GM18505 (cell line): ENCODE measurements around the gene CAD.

Experiments used
- ATAC-seq: cut with Tn5 transposase; IDR thresholded peaks from one replicate; pipeline ENCODE4 v1.9.1; 2021; ENCODE audit not compliant: unreplicated experiment
- POLR2A ChIP-seq: IDR thresholded peaks from 4 replicates; pipeline ENCODE4 v1.6.1; 2011; ENCODE audit warnings: borderline replicate concordance; ENCODE audit not compliant: insufficient read depth, insufficient read length; ENCODE audit errors: extremely low read depth

CAD gene

DNA sequence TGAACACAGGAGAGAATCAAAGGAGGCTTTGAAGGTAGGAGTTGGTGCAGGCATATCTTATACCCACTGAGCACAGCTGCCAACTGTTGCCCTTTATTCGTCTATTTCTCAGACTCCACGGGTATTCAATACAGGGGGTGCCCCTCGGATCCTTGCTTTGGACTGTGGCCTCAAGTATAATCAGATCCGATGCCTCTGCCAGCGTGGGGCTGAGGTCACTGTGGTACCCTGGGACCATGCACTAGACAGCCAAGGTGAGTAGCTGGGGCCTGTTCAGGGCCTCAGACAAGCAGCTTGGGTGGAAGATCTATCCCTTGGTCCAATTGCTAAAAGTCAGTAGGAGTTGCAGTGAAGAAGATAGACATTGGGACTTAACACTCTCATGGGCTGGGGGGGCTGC is 5.2 kb downstream of the CAD start:
- no peak for TF ChIP-seq POLR2A
- ATAC-seq = no peak

DNA sequence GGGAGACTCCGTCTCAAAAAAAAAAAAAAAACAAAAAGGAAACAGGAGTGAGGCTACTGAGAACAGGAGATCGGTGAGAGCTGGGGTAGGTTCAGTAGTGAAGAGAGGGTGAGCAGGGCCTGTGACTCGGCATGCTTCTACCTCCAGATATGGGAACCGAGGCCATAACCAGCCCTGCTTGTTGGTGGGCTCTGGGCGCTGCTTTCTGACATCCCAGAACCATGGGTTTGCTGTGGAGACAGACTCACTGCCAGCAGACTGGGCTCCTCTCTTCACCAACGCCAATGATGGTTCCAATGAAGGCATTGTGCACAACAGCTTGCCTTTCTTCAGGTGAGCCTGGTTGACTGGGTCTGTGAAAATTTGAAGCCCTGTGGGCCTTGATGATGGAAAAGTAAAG is 6.2 kb downstream of the CAD start:
- no peak for TF ChIP-seq POLR2A
- no peak for ATAC-seq

DNA sequence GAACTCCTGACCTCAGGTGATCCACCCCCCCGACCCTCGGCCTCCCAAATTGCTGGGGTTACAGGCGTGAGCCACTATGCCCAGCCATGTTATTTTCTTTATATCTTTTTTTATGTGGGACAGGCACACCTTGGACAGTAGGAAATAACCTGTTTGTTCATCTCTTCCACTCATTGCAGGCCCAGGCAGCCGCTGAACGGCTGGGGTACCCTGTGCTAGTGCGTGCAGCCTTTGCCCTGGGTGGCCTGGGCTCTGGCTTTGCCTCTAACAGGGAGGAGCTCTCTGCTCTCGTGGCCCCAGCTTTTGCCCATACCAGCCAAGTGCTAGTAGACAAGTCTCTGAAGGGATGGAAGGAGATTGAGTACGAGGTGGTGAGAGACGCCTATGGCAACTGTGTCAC is 8.4 kb downstream of the CAD start:
- TF ChIP-seq POLR2A = no peak
- no peak for ATAC-seq

DNA sequence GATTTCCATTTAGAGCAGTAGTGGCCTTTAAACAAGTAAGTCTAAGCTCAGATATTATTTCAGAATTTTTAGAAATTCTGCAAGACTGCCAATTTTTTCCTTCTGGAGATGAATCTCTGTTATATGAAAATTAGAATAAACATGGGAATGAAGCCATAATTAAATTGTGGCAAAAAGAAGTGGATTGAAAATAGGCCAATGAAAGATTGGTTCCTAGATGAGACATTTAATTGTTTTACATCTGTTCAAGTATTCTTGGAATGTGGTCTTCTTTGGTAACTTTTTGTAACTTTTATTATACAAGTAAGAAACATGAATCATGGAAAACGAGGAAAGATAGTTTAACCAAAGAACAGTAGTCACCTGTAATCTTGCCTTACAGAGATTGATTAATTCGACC is 10.3 kb downstream of the CAD start:
- no peak for ATAC-seq
- no peak for TF ChIP-seq POLR2A

DNA sequence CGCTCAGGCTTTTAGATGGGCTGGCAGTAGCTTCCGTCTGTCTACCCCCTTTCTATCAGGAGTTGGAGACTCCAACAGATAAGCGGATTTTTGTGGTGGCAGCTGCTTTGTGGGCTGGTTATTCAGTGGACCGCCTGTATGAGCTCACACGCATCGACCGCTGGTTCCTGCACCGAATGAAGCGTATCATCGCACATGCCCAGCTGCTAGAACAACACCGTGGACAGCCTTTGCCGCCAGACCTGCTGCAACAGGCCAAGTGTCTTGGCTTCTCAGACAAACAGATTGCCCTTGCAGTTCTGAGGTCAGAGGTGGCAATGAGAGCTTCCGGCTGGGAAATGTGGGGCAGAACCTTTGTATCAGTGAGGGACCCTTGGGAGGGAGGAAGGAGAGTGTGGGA is 14.8 kb downstream of the CAD start:
- no peak for ATAC-seq
- TF ChIP-seq POLR2A = no peak

DNA sequence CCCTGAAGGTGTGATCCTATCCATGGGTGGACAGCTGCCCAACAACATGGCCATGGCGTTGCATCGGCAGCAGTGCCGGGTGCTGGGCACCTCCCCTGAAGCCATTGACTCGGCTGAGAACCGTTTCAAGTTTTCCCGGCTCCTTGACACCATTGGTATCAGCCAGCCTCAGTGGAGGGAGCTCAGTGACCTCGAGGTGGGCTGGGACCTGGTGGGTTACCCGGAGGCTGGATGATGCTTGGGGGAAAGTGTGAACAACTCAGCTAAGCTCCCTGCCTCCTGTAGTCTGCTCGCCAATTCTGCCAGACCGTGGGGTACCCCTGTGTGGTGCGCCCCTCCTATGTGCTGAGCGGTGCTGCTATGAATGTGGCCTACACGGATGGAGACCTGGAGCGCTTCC is 16.2 kb downstream of the CAD start:
- TF ChIP-seq POLR2A = no peak
- ATAC-seq = no peak

DNA sequence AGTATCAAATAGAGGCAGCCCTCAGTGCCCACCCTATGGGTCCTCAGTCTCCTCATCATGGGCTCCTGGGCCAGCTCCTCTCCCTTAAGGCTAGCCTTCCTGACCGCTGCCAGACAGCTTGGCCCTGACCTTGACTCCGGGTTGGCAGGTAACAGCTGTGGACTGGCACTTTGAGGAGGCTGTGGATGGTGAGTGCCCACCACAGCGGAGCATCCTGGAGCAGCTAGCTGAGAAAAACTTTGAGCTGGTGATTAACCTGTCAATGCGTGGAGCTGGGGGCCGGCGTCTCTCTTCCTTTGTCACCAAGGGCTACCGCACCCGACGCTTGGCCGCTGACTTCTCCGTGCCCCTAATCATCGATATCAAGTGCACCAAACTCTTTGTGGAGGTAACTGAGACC is 19.0 kb downstream of the CAD start:
- no peak for TF ChIP-seq POLR2A
- ATAC-seq = no peak

DNA sequence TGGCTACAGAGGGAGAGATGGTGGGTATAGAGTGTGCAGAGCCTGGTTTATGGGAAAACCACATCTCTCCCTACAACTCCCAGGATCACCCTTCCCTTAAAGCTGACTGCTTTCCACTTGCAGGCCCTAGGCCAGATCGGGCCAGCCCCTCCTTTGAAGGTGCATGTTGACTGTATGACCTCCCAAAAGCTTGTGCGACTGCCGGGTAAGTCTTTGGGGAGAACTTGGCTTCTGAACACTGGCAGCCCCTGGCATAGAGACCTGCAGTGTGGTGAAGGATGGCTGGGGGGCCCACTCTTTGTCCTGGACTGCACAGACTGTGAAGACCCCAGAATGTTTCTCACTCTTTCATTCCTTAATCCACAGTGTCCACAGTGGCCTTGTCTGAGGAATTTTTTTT is 19.5 kb downstream of the CAD start:
- no peak for ATAC-seq
- no peak for TF ChIP-seq POLR2A

DNA sequence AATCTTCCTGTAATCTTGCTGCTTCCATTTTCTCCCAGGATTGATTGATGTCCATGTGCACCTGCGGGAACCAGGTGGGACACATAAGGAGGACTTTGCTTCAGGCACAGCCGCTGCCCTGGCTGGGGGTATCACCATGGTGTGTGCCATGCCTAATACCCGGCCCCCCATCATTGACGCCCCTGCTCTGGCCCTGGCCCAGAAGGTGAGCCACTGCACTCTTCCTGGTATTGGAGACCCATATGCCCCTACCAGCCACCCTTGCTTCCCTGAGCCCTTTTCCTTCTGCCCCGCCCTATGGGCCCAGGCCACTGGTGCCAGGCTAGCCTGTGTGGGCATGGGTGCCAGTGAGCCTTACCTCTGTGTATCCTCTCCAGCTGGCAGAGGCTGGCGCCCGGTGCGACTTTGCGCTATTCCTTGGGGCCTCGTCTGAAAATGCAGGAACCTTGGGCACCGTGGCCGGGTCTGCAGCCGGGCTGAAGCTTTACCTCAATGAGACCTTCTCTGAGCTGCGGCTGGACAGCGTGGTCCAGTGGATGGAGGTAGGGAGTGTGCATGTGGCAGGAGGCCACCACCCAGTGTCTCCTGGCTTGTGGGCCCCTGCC is 20.3 kb downstream of the CAD start:
- ATAC-seq = no peak
- TF ChIP-seq POLR2A = no peak

DNA sequence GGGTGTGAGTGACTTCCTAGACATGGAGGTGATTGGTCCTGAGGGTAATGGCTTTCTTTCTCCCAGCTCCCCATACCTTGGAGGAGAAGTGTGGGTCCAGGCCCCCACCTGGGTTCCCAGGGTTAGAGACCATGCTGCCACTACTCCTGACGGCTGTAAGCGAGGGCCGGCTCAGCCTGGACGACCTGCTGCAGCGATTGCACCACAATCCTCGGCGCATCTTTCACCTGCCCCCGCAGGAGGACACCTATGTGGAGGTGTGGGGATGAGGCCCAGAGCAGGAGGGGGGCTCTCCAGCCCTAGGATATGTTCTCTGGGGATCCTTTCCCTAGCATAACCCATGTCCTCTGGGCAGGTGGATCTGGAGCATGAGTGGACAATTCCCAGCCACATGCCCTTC is 21.8 kb downstream of the CAD start:
- TF ChIP-seq POLR2A = no peak
- no peak for ATAC-seq

DNA sequence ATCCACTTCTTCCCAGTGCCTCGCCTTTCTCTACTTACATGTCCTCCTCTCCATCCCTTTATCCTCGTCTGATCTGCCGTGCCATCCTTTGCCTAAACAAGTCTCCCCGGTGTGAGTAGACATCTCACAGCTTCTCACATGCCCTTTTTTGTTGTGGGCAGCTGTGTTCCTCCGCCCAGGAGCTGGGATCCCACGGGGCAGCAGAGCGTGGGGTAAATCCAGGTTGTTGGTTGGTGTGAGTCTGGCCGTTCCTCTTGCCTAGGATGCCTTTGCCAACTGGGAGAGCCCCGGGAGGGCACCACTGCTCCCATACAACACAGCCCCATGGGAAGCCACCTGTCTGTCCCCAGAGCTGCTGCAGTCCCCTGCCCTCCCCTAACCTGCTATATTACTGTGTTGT is 23.2 kb downstream of the CAD start:
- no peak for TF ChIP-seq POLR2A
- ATAC-seq = no peak

DNA sequence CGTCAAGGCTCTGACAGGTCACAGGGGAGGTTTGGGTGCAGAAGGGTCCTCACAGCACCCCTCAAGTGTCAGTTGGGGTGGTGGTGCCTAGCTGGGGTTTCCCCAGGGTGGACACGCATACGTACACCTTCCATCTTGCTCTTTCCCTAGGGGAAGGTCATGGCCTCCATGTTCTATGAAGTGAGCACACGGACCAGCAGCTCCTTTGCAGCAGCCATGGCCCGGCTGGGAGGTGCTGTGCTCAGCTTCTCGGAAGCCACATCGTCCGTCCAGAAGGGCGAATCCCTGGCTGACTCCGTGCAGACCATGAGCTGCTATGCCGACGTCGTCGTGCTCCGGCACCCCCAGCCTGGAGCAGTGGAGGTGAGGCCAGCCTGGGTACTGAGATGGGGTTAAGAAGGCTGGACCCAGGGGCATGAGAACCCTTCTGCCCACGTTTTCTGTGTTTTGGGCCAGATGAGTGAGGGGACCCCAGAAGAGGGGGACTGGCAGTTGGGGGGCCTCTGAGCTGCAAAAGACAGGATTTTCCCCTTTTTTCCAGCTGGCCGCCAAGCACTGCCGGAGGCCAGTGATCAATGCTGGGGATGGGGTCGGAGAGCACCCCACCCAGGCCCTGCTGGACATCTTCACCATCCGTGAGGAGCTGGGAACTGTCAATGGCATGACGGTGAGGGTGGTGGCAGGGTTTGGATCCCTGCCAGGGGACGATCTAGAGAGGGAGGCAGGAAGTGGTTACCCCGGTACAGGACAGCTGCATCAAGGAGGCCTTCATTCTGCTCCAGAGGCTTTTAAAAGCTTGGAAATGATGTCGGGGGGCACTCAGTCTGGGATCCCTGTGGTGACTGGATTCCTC is 24.8 kb downstream of the CAD start:
- ATAC-seq = no peak

DNA sequence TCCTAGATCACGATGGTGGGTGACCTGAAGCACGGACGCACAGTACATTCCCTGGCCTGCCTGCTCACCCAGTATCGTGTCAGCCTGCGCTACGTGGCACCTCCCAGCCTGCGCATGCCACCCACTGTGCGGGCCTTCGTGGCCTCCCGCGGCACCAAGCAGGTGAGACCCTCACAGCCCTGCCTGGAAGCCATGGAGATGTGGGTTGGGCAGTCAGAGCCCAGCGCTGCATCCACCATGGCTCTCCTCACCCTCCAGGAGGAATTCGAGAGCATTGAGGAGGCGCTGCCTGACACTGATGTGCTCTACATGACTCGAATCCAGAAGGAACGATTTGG is 25.4 kb downstream of the CAD start:
- ATAC-seq = no peak
- no peak for TF ChIP-seq POLR2A

More for the DNA sequence above, 24.8 kb downstream of the CAD start:
- TF ChIP-seq POLR2A = no peak

DNA sequence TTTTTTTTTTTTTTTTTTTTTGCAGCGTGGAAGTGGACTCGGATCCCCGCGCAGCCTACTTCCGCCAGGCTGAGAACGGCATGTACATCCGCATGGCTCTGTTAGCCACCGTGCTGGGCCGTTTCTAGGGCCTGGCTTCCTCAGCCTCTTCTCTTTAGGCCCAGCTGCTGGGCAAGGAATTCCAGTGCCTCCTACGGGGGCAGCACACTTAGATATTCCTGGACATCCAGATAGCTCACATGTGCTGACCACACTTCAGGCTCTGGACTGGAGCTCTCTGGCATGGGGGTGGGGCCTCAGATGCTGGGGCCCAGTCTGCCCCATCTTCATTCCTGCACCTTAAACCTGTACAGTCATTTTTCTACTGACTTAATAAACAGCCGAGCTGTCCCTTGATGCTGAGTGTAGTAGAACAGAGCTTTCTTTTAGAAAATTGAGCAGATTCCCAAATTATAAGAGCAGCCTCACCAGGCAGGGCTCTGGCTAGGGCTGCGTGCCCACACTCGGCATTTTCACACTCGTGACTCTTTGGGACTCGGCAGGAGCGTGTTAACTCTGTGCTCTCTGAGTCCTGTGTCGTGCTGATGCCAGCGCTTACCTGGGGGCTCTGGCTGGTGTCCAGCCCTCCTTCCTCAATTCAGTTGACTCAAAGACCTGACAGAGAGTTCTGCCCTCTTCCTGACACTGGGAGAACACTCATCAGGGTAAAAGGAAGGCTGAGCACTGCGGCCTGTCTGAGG is 26.4 kb downstream of the CAD start:
- no peak for TF ChIP-seq POLR2A
- ATAC-seq = no peak
